GM10248 (cell line): Measurements from ENCODE around the gene IL22RA2.

ENCODE experiments used
- CTCF ChIA-PET: fragments of 300-600 bp; sonication (Branson Sonifier 250); formaldehyde crosslinking; extraction: SDS; loops from one replicate; lab custom pipeline; 2021; ENCODE audit warnings: antibody characterized with exemption; lab: Yijun Ruan, JAX
- POLR2A ChIA-PET: fragments of 350-650 bp; sonication (Branson Sonifier 250); formaldehyde crosslinking; extraction: SDS; loops from one replicate; lab custom pipeline; 2020; ENCODE audit warnings: antibody characterized with exemption; lab: Yijun Ruan, JAX
- DNase-seq: peaks from one replicate; pipeline ENCODE4 v3.0.0; 2012; ENCODE audit errors: extremely low spot score
- CTCF ChIP-seq: IDR thresholded peaks from 2 replicates; pipeline ENCODE4 v1.5.1; 2012; ENCODE audit warnings: mild to moderate bottlenecking, low read depth; ENCODE audit errors: extremely low read depth, missing control alignments, control extremely low read depth

Gene IL22RA2

GRCh38 chr6:137177611-137178010 is 4.2 kb upstream of the IL22RA2 start:
- CTCF ChIA-PET, result interaction anchor here (1.5 to 4.1 kb wide), 3 partner anchors 12 to 83 kb away, joined by 4 to 36 read pairs (median 8); no protein-coding TSS in a partner anchor
- no peak for TF ChIP-seq CTCF
- POLR2A ChIA-PET, result no interaction called here
- DNase-seq, result no peak

GRCh38 chr6:137176729-137177128 is 3.3 kb upstream of the IL22RA2 start:
- ChIA-PET POLR2A (no interaction called here), CTCF (interaction anchor here (1.3 to 4.1 kb wide), 3 partner anchors 11 to 82 kb away, joined by 4 to 36 read pairs (median 8); no protein-coding TSS in a partner anchor)
- DNase-seq, result no peak
- no peak for TF ChIP-seq CTCF

GRCh38 chr6:137175868-137176245 is 2.4 kb upstream of the IL22RA2 start:
- ChIA-PET CTCF (interaction anchor here (0.7 to 4.1 kb wide), 4 partner anchors 10 to 82 kb away, joined by 3 to 36 read pairs (median 6); no protein-coding TSS in a partner anchor), POLR2A (no interaction called here)
- no peak for TF ChIP-seq CTCF
- DNase-seq, result no peak

GRCh38 chr6:137175157-137175867 is 1.9 kb upstream of the IL22RA2 start:
- no peak for DNase-seq
- CTCF ChIA-PET, result interaction anchor here (0.7 to 4.1 kb wide), 3 partner anchors 10 to 26 kb away, joined by 3 to 36 read pairs (median 4); no protein-coding TSS in a partner anchor
- TF ChIP-seq CTCF, result no peak
- POLR2A ChIA-PET, result no interaction called here

- no peak for TF ChIP-seq CTCF
- CTCF ChIA-PET, result interaction anchor here (1.0 to 9.5 kb wide), 9 partner anchors 9 to 96 kb away, joined by 3 to 155 read pairs (median 3); no protein-coding TSS in a partner anchor
- no peak for DNase-seq
- POLR2A ChIA-PET, result interaction anchor here (0.6 kb wide), 1 partner anchor 128 kb away, joined by 4 read pairs; no protein-coding TSS in a partner anchor
These were observed 561 bp downstream of the IL22RA2 start for GRCh38 chr6:137172734-137173431.
